Myocyte (in vitro differentiated cells): Measurements from ENCODE around the gene TMEM132D. TPM values are rescaled to one million over a fixed set of nuclear protein-coding genes. Genes with fewer than 3 reads are reported as not detected.

Experiments used
- DNase-seq: peaks from one replicate; pipeline ENCODE4 v3.0.0-alpha.2; 2012; ENCODE audit warnings: low read depth
- total RNA-seq: library from RNA; depleted of rRNA; stranded (reverse); fragments of >200 nt; gene quantifications from 2 replicates; pipeline ENCODE4 v1.2.3, GENCODE V29; 2014

TMEM132D gene
- total RNA-seq, 1 donor from 2014 or later: not detected

DNA sequence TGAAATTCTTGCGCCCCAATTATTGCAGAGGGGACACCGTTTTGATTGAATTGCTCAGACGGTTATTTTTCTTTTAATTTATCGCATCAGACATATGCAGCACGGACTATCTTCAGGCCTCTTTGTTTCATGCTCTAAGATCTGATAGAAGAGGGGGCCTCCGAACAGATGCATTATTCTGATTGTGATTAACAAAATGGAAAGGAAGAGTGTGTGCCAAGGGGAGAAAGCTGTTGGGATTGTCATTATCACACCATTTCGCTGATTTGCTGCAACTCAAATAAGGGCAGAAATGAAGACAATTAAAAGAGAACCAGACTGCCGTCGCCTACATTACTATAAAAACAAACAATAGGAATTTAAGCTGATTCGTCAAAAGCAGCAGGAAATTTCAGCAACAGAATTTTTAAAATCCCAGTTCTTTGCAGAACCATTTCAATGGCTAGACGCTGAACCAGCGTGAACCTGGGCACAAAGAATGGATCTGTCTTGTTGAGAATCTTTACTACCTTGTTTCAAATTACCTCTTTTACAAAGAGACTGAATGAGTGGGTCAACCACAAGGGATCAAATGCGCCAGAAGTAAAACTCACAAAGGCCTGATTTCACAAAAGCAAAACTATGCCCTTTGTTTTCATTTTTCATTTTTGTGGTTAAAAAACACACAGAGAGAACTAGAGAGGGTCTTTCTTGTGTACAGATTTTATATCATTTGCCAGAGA lies 30.6 kb downstream of the TMEM132D start:
- no peak for DNase-seq

DNA sequence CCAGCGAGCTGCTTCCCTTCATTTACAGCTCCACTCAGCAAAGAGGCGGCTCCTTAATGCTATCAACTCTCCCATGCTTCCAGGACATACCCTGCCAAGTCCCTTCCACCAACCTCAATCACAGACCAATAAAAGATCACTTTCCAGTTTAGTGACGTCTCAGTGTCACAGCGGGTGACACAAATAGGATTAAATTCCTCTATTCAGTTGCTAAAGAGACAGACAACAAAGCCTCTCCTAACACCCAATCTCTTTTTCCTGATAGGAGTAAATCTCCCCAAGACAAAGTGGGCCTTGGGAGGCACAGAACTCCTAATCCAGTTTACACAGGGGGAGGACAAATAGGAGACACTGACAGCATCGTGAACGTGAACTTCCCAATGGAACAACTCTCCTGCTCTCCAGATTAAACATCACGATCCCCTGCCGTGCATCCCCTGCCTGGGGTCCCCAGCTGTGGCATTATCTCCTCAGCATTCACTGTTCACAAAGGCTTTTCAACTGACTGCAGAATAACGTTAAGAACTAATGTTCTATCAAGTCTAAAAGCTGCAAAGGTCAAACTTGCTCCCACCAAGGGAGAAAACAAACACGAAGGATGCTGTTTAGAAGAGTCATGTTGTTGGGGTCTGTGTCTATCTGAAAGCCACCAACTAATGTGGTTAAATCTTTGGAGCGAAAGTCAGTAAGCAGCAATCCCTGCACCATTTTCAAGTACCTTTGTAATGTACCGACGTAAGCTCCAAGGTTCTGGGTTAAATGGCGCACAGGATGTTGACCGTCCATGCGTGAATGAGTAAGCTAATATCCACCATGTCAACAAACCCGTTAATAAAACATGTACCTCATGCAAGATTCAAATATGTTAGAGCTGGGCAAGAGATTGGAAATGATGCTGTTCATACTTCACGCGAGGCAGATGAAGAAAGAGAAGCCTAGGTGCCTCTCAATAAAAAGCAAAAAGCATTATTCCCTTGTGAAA lies 31.5 kb downstream of the TMEM132D start:
- DNase-seq: no peak

DNA sequence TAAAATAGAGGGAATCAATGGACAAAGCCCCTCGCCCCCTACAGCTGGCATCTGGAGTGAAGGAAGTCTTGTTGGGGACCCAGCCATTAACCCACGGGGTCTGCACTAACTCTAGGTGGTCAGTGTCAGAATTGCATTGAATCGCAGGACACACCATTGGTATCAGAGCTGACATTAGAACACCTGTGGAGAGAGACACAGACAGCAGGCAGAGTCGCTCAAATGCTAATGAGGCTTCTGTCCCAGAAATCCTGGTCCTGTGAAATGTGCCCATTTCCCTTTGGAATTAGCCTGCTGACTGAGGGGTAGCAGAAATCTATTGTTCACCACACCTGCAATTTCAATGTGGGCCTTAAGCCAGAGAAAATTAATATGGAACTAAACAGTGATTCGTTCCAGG lies 33.0 kb downstream of the TMEM132D start:
- DNase-seq: no peak

DNA sequence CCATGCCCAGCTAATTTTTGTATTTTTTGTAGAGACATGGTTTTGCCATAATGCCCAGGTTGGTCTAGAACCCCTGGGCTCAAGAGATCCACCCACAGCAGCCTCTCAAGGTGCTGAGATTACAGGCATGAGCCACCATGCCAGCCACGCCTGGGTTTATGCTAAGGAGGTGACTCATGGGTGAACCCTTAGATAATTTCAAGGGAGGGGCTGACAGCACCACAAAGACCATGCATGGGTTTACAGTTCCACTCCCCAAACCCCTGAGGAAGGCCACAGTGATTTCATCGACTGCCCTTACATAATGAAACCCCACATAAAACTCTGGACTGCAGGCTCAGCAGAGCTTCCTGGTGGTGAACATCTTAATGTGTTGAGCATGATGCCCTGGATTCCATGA lies 33.7 kb downstream of the TMEM132D start:
- no peak for DNase-seq

DNA sequence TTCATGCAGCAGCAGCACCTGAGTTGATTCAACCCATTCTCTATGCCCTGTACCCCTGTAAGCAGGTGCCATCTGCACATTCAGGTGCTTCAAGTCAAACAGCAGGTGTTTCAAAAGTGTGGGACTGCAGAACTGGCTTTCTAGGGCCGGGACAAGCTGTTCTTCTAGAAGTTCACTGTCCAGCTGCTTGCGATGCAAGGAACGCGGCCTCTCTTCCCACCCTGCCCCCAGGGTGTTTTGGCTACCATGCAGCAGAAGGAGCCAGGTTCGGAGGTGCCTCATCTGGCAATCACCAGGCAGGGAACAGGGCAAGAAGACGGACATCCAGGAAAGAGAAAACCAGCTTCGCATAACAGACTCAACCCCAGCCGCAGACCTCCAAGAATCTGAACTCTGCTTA lies 35.2 kb downstream of the TMEM132D start:
- no peak for DNase-seq

DNA sequence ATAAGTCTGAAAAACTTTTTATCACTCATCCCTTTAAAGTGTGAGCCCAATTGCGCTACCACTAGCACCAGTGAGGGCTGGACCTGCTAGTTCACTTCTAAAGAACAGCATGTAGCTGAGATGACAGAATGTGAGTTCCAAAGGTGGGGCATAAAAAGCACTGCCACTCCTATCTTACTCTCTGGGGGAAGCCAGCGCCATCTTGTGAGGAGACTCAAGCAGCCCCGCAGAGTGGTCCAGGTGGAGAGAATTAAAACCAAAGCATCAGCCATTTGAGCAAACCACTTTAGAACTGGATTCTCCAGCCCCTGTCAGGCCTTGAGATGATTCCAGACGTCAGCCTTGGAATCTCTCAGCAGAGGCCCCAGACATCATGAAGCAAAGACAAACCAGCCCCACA lies 39.9 kb downstream of the TMEM132D start:
- DNase-seq: no peak

DNA sequence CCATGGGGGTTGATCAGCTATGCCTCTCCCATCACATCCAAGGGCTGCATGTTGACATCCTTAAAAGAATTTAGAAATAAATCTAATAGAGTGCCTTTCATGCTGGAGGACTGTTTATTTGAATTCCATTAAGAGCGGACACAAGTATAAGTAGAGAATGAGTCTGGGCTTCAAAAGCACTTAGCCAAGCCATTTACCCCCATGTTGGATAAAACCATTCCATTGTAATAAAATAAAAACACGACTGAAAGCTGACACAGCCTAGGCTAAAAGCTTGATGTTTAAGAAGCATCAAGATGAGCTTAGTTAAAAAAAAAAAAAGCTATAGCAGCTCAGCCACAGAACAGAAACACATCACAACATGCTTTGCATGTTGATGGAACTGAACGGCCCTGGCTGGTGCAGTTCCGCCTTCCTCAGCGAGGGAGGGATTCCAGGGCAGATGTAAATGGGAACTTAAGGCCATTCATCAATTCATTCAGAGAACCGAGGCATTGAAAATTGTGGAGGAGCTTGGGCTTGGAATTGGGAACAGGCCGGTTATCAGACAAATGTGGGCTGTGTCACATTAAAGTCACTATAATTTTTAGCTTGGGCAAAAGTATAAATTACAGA lies 41.2 kb downstream of the TMEM132D start:
- no peak for DNase-seq

DNA sequence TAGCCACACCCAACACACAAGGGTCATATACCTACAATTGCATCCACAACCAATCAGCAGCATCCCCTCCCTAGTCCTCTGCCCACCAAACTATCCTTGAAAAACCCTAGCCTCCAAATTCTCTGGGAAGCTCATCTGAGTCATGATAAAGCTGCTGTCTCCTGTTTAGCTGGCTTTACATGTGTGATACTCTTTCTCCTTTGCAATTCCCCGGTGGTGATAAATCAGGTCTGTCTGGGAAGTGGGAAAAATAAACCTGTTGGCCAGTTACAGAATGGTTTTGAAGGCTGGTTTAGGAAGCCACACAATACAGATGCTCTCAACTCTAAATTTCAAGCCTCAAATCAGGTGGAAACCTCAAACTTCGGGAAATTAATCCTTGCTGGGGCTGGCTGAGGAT lies 41.9 kb downstream of the TMEM132D start:
- no peak for DNase-seq

DNA sequence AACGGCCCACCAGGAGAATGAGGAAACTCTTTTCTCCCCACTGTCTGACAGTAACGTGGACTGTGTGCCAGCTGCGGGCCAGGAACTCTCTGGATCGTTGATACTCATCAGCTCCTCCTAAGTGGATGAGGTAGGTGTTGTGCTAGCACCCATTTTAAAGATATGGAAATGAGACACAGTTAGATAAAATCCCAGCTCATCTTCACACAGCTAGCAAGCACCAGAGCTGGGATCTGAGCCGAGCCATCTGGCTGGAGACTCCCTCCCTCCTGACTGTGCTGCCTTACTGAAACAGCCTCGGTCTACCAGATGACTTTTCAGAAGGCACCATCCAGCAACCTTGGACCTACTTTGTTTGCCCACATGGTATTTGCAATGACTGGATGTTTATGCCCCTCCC lies 49.2 kb downstream of the TMEM132D start:
- no peak for DNase-seq

DNA sequence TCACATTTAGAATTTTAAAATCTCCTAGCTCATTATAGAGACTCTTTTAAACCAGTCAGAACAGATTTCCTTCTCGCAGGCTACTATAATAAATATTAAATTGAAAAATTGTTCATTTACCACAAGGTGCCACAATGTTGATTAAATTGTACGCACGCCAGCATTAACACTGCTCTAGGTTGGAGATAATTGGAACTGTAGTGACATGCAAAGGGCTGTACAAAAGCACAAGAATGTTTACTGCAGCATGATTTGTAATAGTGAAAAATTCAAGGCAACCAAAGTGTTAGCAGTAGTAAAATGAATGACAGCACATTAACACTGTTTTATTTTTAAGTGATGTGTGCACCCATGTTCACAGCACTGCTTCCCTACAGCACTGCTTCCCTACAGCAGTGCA lies 52.5 kb downstream of the TMEM132D start:
- DNase-seq: no peak

DNA sequence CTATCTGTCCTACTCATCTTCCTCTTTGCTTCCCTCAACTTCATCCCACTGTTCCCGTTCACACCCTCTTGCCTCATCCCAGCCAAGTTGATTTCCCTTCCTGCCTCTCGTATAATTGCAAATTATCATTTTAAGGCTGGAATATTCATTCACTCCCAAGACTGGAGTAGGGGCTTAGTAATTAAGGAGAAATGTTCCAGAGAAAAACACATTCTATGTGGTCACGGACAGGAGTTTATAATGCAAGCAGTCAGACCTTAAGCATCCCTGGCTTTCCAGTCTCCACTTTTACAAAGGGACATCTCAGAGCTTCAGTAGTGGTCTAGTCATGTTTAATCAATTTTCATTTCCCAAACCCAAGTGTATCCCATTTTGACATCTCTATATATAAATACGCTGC lies 54.9 kb downstream of the TMEM132D start:
- no peak for DNase-seq

DNA sequence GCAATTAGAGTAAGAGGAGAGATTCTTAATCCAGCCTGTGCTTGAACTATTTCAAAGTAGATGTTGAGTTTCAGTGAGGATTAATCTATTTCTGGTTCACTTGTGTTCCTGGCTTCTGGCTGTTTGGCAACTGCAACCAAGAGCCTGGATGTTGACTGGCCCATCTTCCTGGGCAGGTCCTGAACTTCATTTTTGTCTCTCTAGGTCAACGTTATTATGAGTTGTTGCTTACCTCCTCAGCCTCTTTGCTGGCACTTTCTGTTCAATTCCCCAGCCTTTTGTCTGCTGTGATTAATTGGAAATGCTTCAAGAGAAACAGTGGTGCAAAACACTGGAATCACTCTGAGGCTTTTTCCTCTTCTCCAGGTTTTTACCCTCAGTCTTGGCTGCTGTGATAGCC lies 56.8 kb downstream of the TMEM132D start:
- no peak for DNase-seq

DNA sequence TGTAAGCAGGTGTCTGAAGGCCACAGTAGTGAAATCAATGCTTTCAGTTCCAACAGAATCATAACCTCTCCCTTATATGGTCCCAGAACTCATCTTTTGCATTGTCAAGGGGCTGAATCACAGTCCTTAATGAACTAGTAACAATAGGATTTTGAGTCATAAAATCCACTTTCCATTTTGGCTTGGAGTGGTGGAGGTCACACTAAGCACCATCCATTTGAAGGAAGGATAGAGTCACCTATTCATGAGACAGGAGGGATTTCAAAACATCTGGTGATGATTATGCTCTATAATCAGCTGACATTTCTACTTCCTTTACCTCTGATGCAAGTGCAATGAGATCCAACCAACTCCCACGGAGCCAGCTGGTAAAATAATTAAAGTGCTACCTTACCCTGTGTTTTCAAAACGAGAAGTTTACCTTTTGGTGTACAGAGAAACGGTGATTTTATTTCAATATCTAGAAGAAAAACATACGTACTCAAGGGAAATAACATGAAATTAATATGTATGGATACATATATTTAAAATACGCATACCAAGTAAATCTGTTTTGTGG lies 59.1 kb downstream of the TMEM132D start:
- DNase-seq: no peak

DNA sequence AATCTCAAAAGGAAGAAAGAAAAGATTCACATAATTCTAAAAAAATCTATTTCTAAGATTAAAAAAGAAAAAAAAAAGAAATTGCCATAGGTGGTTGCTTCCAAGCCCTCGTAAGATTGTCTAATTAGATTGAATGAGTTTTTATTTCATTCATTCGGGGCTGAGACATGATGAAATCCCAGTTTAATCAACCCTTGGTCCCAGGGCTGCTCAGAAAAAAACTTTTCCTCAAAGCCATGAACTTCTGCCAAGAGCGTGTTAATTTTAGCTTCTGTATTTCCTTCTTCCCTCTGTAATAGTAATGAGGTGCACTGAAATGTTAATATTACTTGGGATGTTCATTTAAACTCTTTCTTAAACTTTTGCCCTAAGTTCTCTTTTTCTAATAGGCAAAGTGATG lies 62.6 kb downstream of the TMEM132D start:
- no peak for DNase-seq

DNA sequence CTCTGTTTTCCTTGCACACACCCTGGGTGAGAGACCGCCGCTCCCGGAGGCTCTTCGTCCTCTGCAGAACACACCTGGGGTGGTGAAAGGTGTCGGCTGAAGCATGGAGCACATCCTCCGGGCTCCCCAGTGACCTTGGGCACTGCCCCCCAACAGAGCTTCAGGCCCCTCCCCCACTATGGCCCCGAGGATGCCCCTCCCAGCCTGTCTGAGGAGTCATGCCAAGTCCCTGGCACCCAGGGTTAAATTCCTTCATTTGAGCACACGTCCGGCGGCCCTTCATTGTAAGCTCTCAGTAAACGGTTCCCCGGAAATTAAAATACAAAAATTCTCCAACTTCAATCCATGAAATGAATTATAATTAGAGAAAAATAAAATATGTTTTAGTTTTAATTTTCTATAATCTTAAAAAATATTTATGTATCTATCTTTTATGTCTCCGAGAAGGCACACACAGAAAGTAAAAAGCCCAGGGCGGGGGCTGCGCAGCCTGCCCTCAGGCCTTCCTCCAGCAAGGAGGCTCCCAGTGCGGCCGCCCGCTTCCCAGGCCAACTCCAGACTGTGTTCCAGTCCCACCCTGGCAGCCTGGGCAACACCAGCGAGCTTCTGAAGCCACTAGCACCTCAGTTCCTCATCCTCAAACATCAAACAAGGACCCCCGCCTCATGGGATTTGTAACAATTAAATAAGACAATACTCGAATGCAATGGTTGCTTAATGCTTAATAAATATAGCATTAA lies 63.5 kb downstream of the TMEM132D start:
- no peak for DNase-seq

DNA sequence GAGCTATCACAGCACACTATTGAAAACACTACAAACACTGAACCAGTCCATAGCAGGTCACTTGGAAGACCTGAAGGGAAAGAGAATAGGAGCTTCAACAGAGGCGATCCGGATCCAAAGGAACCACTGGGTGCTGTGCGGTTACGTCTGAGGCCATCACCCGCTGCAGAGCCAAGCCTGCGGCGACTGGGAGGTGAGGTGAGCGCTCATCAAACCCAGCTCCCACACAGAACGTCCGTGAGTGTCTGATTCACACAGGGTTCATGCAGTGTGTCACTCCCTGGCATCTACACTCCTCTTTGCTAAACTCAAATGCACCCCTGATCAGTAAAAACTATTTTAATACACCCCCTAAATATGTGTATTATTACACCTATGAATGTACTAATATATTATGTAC lies 64.1 kb downstream of the TMEM132D start:
- DNase-seq: no peak

DNA sequence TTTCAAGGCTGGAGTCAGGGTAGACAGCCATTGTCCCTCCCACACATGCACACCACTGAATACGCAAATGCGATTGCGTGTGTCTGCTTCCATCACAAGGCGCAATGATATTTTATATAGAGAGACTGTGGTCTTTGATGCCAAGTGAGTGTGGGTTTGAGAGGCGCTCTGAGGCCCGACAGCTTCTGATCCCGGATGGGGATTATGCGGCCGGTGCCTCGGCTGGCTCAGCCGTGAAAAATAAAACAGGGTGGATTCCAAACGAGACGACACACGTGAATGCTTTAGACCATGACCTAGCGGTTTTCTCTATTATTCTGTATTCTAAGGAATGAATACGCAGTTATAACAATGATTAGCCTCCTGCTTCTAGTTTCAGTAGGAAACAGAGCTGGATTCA lies 72.5 kb downstream of the TMEM132D start:
- no peak for DNase-seq

DNA sequence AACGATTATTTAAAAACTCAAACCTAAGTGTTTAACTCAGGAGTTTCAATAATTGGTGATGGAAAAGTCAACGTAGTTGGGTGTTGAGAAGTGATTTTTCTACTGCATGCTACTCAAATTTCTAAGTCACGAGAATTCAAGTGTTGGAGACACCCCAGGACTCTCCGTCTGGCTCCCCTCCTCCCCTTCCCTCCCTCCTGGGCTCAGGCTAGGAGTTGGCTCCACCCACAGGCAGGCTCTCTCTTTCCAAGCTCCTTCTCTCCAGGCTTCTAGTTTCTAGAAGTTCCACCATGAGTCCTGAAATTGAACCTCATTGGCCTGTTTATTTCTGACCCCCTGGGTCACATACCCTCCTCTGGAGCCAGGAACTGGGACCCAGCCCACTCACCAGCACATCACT lies 73.0 kb downstream of the TMEM132D start:
- no peak for DNase-seq

DNA sequence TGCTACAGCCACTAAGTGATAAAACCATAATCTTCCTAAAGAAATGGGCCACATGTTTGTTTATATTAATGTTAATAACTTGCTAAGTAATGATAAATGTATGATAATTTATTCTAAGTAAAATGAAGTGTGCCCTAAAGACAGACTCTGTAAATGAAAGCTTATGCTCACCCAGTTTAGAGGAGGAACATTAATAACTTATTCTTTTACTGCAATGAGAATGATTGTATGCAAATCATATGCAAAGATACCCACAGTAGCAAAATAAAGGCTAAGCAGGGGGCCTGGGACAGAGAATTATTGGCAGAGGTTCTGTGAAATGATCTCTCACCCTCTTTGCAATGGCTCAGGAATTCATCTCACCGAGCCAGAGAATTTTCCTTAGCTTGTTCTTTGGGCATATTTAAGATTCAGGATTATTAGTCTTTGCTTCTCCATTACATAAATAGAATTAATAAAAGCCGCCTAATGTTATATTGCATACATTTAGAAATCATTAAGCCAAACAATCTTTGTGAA lies 75.9 kb downstream of the TMEM132D start:
- DNase-seq: no peak

DNA sequence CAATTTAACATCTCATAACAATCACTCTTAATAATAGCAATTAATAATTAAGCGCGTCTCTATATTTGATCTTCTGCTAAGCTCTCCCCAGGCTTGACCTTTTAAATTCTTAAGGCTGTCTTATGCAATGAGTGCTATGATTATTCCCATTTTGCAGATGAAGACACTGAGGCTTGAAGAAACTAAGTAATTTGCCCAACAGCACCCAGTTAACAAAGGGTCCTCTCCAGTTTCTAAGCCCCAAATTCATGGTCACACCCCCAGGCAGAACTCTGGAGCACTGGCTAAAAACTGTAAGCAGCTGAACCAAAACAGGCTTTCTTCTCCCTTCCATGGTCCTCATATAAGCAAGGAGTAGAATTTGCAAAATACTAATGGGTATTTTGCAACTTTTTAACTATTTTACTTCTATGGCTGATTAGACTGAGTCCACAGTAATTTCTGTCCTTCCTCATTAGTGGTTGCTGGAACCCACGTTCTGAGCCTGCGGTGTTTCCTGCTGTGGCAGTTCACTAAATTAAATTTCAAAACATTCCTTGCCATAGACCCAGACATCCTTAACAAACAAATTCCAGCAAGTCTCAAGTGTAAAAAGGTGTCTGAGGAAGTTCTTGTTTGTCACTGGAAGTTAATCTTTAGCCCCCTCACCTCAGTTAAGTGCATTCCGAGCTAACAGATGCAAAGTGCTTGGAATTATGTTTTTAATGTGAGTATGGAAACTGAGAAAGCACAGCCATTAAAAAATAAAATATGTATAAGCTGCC lies 76.5 kb downstream of the TMEM132D start:
- DNase-seq: no peak
